ENCODE results near the gene ATF7. TPM values are rescaled to one million over a fixed set of nuclear protein-coding genes. Genes with fewer than 3 reads are reported as not detected.

The ATF7 gene
- total and polyA plus RNA-seq, 2 of the 4 experiments (the other 2 are of a cell fraction): 7.0 to 16.3 TPM

DNA sequence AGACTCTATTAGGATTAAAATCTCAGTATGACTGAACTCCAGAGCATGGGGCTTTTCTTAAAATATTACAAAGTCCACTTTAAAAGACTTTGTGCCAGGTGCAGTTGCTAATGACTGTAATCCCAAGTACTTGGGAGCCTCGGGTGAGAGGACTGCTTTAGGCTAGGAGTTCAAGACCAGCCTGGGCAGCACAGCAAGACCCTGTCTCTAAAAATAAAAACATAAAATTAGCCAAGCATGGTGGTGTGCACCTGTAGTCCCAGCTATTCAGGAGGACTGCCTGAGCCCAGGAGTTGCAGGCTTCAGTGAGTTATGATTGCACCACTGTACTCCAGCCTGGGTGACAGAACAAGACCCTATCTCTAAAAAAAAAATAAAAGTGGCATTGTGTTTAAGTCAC, 33.2 kb downstream of the ATF7 start:
- no TSS peak for BruUV-seq (replicated peaks)
- Histone ChIP-seq H3K56ac (ENCODE audit: extremely low read depth, insufficient read depth, low read length) (no peak overlapping the region), H2AK5ac (ENCODE audit: low read depth, low read length) (no peak overlapping the region), H3K4me1 (ENCODE audit: control insufficient read depth, insufficient read depth, low read length) (peaks cover 3% of the 10 kb centered on the region; the same call in 1 of the 2 replicates), H2BK120ac (ENCODE audit: low read depth, low read length) (no peak overlapping the region), H3K18ac (ENCODE audit: low read depth, low read length) (no peak overlapping the region), H2BK15ac (ENCODE audit: low read depth, low read length) (no peak overlapping the region), H4K20me1 (ENCODE audit: insufficient read depth, low read length) (peaks cover 21% of the 10 kb centered on the region; the same call in 1 of the 2 replicates), H4K91ac (ENCODE audit: insufficient read depth, low read depth, low read length) (no peak overlapping the region), H3K9me1 (ENCODE audit: insufficient read depth, low read length) (no peaks in the 10 kb centered on the region), H3K36me3 (ENCODE audit: control insufficient read depth, insufficient read depth, low read length) (no peaks in the 10 kb centered on the region), H2BK5ac (ENCODE audit: low read depth, low read length, poor library complexity, severe bottlenecking) (no peak overlapping the region), H3K4me3 (ENCODE audit: insufficient read depth, low read depth, low read length) (no peak overlapping the region), H4K5ac (ENCODE audit: low read depth, low read length) (no peak overlapping the region), H2BK20ac (ENCODE audit: low read depth, low read length) (no peak overlapping the region), H3K27me3 (ENCODE audit: control insufficient read depth, insufficient read depth, low read length) (no peaks in the 10 kb centered on the region), H3K14ac (replicated peaks; ENCODE audit: low read depth, low read length) (no peak overlapping the region), H3K9ac (ENCODE audit: low read depth, low read length) (no peak overlapping the region), H3K4ac (ENCODE audit: low read depth, low read length) (no peak overlapping the region), H4K8ac (ENCODE audit: low read depth in 2 of 2, low read length in 2 of 2) (no peak overlapping the region), H2AK9ac (replicated peaks; ENCODE audit: low read depth, low read length, poor library complexity) (no peak overlapping the region), H2AFZ (replicated peaks; ENCODE audit: low read length, poor library complexity) (no peak overlapping the region), H3K23ac (ENCODE audit: low read depth, low read length) (no peak overlapping the region), H3K9me3 (ENCODE audit: control insufficient read depth, insufficient read depth, low read length) (no peaks in the 10 kb centered on the region), H3K4me2 (ENCODE audit: low read depth, low read length) (no peak overlapping the region), H3K27ac (ENCODE audit: insufficient read depth, low read length) (no peak overlapping the region), H3K79me1 (ENCODE audit: low read depth in 1 of 2, low read length in 2 of 2) (peaks cover 29 to 39% of the 10 kb centered on the region in 2 experiments; a peak in 3 of 4 replicates)
- in situ Hi-C loops (cut with MboI; ENCODE audit: low sequenced_read_pairs) (no loop called here), dilution Hi-C loops (cut with HindIII; ENCODE audit: low sequenced_read_pairs, unreplicated experiment) (no loop called here), intact Hi-C loops (cut with micrococcal nuclease) (no loop called here)
- ChIA-PET CTCF (no interaction called here), POLR2A (ENCODE audit: unreplicated experiment) (no interaction called here)
- no peak for TF ChIP-seq MXI1 (IDR thresholded peaks at IDR 0.05; ENCODE audit: borderline replicate concordance, low read depth, low read length)
- TF ChIP-seq NFE2L2 (IDR thresholded peaks at IDR 0.05; ENCODE audit: low read depth, low read length): no peak
- TF ChIP-seq MAFK (IDR thresholded peaks at IDR 0.05; ENCODE audit: low read depth, low read length): no peak
- no peak for TF ChIP-seq FOS (IDR thresholded peaks at IDR 0.05; ENCODE audit: low read depth, low read length)
- no peak for ATAC-seq (ENCODE audit: low read depth)
- no peak for DNase-seq
- no CpG with 5 or more reads among the region's 1 CpG for WGBS, 2 experiments (ENCODE audit: extremely low coverage in 2 of 2, insufficient read length in 1 of 2)

Measured in IMR-90 (cell line).